GM12872 (cell line): Measurements from ENCODE around the gene OR2V2.

Source experiments
- CTCF ChIP-seq: IDR thresholded peaks from 3 replicates; pipeline ENCODE4 v1.5.1; 2011; ENCODE audit warnings: low read depth, mild to moderate bottlenecking, low read length, moderate library complexity; ENCODE audit not compliant: insufficient read depth

Gene OR2V2

GRCh38 chr5:181151146-181151545 is 3.8 kb downstream of the OR2V2 start:
- TF ChIP-seq CTCF, result no peak

GRCh38 chr5:181152406-181152805 is 5.0 kb downstream of the OR2V2 start:
- no peak for TF ChIP-seq CTCF

- no peak for TF ChIP-seq CTCF
Measured at GRCh38 chr5:181153814-181154213, 6.4 kb downstream of the OR2V2 start.

GRCh38 chr5:181156758-181157157 is 9.4 kb downstream of the OR2V2 start:
- TF ChIP-seq CTCF, result no peak

- TF ChIP-seq CTCF, result no peak
Measured at GRCh38 chr5:181158869-181159268, 11.5 kb downstream of the OR2V2 start.

- TF ChIP-seq CTCF, result peak; percentile 91
Measured at GRCh38 chr5:181159286-181160151, 12.1 kb downstream of the OR2V2 start.

- no peak for TF ChIP-seq CTCF
Measured at GRCh38 chr5:181160152-181160754, 12.9 kb downstream of the OR2V2 start.
